GM11168 (cell line): ENCODE data around the gene RETREG3.
"Not testable (repeated sequence)": the region's sequence is repeated elsewhere in the genome, so short reads cannot be mapped to it uniquely, and the experiment has no call there.

ENCODE experiments used
- in situ Hi-C: fragments of 300-500 bp; cut with MboI; formaldehyde crosslinking; loops from one replicate; pipeline ENCODE4 v1.12.0; 2022; ENCODE audit warnings: low sequenced_read_pairs; ENCODE audit not compliant: unreplicated experiment

RETREG3 gene

GRCh38 chr17:42577140-42577531, 32.0 kb downstream of the RETREG3 start:
- in situ Hi-C loops: loop anchor here (10.0 kb wide), 1 partner anchor 188 kb away; the partner anchor contains the start of gene RAMP2

GRCh38 chr17:42574463-42574862, 34.7 kb downstream of the RETREG3 start:
- in situ Hi-C loops: loop anchor here (10.0 kb wide), 1 partner anchor 190 kb away; the partner anchor contains the start of gene RAMP2

GRCh38 chr17:42573095-42573494, 36.1 kb downstream of the RETREG3 start:
- in situ Hi-C loops: loop anchor here (10.0 kb wide), 1 partner anchor 192 kb away; the partner anchor contains the start of gene RAMP2

- in situ Hi-C loops: loop anchor here (10.0 kb wide), 1 partner anchor 193 kb away; the partner anchor contains the start of gene RAMP2
Observed at GRCh38 chr17:42571435-42572225, 37.5 kb downstream of the RETREG3 start.

- in situ Hi-C loops: no loop called here
Observed at GRCh38 chr17:42568341-42569111, 40.6 kb downstream of the RETREG3 start.

- in situ Hi-C loops: no loop called here
Observed at GRCh38 chr17:42566883-42567573, 42.1 kb downstream of the RETREG3 start, which contains the start of gene MLX. Gene MLX (plus strand): TSS chr17:42567100. CDS start chr17:42567125, 25 bp downstream.

GRCh38 chr17:42566215-42566882, 42.8 kb downstream of the RETREG3 start:
- in situ Hi-C loops: no loop called here

GRCh38 chr17:42565523-42566214, 43.5 kb downstream of the RETREG3 start:
- in situ Hi-C loops: no loop called here

- in situ Hi-C loops: no loop called here
Observed at GRCh38 chr17:42564815-42565522, 44.2 kb downstream of the RETREG3 start.

- in situ Hi-C loops: no loop called here
Observed at GRCh38 chr17:42563950-42564349, 45.2 kb downstream of the RETREG3 start.

GRCh38 chr17:42563543-42563942, 45.6 kb downstream of the RETREG3 start:
- in situ Hi-C loops: no loop called here

- in situ Hi-C loops: no loop called here
Observed at GRCh38 chr17:42563143-42563509, 46.0 kb downstream of the RETREG3 start.

- in situ Hi-C loops: no loop called here
Observed at GRCh38 chr17:42562388-42563142, 46.6 kb downstream of the RETREG3 start.

- in situ Hi-C loops: no loop called here
Observed at GRCh38 chr17:42561897-42562387, 47.2 kb downstream of the RETREG3 start, which contains the start of gene COASY. Gene COASY (plus strand): TSS chr17:42562148. CDS start chr17:42562623, 475 bp downstream.

GRCh38 chr17:42560246-42560645, 48.9 kb downstream of the RETREG3 start:
- in situ Hi-C loops: no loop called here

- in situ Hi-C loops: no loop called here
Observed at GRCh38 chr17:42559075-42559474, 50.1 kb downstream of the RETREG3 start.

GRCh38 chr17:42555961-42556617, 53.1 kb downstream of the RETREG3 start:
- in situ Hi-C loops: not testable (repeated sequence)
